GM12892 (cell line): ENCODE measurements around the gene LYRM4.

ENCODE experiments used
- POLR2A ChIP-seq: IDR thresholded peaks from 2 replicates; pipeline ENCODE4 v1.6.1; 2011; ENCODE audit warnings: low read depth, low read length, control low read depth
- POLR2AphosphoS5 ChIP-seq: IDR thresholded peaks from 2 replicates; pipeline ENCODE4 v1.6.1; 2011; ENCODE audit warnings: low read depth, low read length, control low read depth
- TAF1 ChIP-seq: IDR thresholded peaks from 2 replicates; pipeline ENCODE4 v1.6.1; 2011; ENCODE audit warnings: low read depth, mild to moderate bottlenecking, control low read depth, low read length, borderline replicate concordance

DNA sequence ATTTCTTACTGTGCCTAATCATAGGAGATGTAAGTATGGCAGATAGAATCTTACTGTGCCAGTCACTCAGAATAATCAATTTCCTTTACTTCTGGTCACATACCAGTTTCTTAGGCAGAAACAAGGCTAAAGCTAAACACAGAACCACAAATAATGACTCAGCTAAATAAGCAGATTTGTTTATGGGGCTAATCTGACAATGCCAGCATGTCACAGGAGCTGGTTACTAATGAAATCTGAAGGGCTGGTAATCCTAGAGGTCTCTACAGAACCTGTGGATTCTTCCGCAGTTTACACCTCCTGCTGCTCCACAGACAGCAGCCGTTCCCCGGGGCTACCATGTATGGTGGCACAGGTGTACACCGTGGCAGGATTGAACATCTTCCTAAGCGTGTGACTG is 80.8 kb downstream of the LYRM4 start:
- TF ChIP-seq POLR2AphosphoS5, result no peak
- TF ChIP-seq POLR2A, result no peak
- TF ChIP-seq TAF1, result no peak
